NCI-H446 treated with DMSO at 0.1 percent for 48 hours (cell line): ENCODE data around the gene MSI2.

Experiments used
- DNase-seq: peaks from one replicate; lab custom pipeline; 2025; lab: John Stamatoyannopoulos, UW

MSI2 gene

GRCh38 chr17:57416369-57416768 is 160.0 kb downstream of the MSI2 start:
- no peak for DNase-seq

DNA sequence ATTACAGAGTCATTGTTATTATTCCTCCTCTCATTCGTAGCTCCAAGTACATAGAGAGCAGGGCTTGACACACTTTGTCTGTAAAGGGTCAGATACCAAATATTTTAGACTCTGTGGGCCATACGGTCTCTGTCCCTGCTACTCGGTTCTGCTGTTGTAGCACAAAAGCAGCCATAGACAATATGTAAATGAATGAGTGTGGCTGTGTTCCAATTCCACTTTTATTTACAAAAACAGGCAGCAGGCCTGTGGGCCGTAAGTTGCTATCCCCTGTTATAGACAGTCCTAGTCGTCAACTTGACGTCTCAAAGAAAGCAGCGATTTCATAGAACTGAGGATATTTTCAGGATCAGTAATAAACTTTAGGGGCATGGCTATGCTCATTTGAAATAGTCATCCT is 161.6 kb downstream of the MSI2 start:
- DNase-seq, result no peak

- DNase-seq, result no peak
Measured at GRCh38 chr17:57418463-57419246, 162.3 kb downstream of the MSI2 start.

DNA sequence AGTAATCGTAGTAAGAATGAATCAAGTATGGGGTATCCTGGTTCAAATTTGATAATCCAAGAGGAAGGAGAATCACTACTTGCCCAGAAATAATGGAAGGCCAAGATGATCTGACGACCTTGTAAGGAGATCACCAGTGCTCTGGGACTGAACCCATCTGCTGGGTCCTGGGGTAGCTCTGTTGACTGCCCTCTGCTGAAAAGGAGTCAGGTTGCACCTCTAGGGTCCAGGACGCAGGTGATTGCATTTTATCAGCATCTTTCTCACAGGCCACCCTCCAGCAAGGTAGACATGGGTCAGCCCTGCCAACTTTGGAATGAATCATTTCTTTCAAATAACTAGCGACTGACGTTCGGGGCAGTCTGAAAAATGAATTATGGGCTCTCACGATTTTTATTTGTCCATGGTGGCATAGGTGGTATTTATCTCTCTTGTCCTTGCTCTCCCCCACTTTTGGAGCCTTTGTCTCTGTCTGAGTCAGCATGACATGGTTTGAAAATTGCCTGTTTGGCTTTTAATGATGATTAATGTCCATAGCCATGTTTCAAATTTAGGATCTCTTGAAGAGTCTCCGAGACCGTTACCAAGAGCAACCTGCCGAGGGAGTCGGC is 163.7 kb downstream of the MSI2 start:
- DNase-seq, result no peak

GRCh38 chr17:57420734-57421717 is 164.7 kb downstream of the MSI2 start:
- peak; percentile 61 for DNase-seq

DNA sequence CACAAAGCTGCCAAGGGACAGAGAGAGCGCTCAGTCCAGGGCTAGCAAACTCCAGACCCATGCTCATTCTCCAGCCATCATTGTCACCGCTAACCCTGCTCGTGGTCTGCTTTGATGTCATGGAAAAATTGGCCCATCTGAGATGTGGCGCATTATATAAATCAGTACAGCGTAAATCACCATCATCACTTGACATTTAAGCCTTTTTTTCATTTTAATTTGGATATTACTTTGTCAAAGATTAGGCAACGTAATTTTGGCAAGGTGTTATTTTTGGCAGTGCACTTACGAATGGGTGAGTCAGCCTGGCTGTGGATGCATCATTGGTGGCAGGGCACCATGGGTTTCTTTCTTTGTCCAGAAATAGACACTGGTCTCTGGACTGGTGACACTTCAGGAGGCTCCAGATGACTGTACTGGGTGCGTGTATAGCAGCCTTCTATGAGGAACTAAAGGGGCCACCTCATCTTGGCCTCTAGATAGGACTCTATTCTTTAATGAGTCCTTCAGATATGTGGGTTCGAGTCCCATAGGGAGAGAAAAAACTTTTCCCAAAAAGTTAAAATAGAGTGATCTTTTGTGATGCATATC is 166.3 kb downstream of the MSI2 start:
- peak; percentile 49 for DNase-seq

DNA sequence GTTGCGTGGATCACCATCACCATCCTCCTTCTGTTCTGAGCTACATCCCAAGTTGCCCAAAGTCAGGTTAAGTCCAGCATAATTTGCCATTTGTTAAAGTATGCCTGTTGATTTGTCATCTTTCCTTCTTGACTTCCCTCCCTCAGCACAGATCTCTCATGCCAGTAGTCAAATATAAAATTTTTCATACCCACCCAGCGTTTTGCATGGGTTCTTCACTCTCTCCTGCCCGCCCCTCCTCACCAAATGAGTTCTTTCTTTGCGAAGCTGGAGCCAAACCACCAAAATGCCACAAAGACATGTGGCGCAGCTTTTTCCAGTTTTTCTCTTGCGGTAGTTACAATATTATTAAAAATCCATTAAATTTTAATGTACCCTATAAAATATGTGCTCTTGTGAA is 167.2 kb downstream of the MSI2 start:
- DNase-seq, result no peak

DNA sequence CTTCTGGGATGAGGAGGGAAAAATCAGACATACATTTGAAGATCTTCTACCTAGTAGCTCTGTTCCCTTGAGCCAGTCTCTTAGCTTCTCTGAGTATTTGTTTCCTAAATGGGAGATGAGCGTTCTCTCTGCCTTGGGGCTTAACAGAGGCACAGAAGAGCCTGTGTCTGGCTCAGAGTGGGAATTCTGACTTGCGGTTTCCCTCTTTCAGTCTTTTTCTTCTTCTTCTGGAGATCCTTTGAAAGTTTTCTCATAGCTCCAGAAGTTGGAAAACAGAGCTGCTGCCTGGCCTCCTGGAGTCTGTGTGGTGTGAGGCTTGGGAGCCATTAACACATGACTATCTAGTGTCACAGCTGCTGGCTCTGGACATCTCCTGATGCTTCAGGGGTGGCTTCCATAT is 167.9 kb downstream of the MSI2 start:
- no peak for DNase-seq

GRCh38 chr17:57424777-57425188 is 168.5 kb downstream of the MSI2 start:
- DNase-seq, result no peak

GRCh38 chr17:57425431-57425830 is 169.1 kb downstream of the MSI2 start:
- no peak for DNase-seq

GRCh38 chr17:57425903-57426880 is 169.9 kb downstream of the MSI2 start:
- DNase-seq, result no peak

- DNase-seq, result no peak
Measured at GRCh38 chr17:57429966-57430365, 173.6 kb downstream of the MSI2 start.

DNA sequence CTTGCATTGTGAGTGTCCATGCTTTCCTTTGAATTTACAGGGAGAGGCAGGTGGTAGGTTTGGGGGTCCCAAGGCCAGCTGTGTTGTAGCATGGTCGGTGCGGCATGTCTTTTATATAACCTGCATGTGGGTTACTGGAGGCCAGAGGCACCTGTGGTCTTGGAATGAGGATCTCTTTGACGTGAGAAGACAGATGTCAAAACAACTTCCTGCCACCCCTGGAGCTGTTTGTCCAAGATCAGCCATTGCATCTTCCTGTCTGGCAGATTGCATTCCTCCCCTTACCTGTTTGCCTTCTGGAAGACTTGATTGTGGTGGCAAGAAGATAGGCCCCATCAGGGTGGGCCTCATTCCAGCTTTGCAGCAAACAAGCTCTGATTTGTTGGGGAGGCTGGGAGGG is 175.1 kb downstream of the MSI2 start:
- DNase-seq, result no peak

GRCh38 chr17:57432507-57433277 is 176.4 kb downstream of the MSI2 start:
- no peak for DNase-seq

- no peak for DNase-seq
Measured at GRCh38 chr17:57433452-57433851, 177.1 kb downstream of the MSI2 start.

DNA sequence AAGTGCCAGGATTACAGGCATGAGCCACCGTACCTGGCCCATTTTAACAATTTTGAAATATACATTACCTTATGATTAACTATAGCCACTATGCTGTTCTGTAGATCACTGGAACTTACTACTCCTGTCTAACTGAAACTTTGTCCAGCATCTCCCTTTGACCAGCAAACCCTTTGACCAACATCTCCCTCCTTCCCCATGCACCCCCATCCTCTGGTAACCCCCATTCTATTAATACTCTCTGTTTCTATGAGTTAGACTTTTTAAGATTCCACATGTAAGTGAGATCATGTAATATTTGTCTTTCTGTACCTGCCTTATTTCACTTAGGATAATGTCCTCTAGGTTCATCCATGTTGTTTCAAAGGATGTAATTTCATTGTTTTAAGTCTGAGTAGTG is 178.0 kb downstream of the MSI2 start:
- DNase-seq, result no peak

DNA sequence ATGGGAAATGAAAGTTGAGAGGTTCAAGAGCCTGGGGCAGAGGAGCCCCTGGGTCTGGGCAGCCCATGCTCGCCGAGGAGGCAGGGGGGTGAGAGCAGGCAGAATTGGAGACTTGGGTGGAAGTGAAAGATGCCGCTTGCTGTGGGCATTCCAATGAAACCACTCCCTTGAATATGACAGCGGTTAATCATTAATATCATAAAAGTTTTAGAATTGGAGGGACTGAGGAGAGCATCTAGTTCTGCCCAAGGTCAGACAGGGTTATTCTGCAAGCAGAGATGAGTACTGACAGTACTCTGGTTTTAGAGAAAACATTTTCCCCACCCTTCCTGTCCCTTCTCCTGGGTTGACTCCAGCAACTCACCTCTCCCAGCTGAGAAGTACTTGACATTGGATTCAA is 180.2 kb downstream of the MSI2 start:
- no peak for DNase-seq

GRCh38 chr17:57438066-57438731 is 181.9 kb downstream of the MSI2 start:
- DNase-seq, result no peak

DNA sequence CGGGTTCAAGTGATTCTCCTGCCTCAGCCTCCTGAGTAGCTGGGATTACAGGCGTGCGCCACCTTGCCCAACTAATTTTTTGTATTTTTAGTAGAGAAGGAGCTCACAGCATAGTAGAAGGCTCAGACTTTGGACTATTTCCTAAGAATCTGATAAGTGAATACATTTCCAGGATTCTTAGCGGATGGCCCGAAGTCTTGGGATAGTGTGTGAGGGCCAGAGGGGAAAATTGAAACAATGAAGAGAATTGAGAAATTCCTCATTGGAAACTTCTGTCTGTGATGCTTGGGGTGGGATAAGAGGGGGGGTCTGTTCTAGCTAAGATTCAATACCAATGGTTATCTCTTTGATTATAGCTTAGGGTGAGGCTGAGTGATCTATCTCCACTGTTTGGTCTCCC is 183.3 kb downstream of the MSI2 start:
- DNase-seq, result no peak
